Nephron progenitor cell (in vitro differentiated cells): Measurements from ENCODE around the gene SLPI.
A peak's percentile ranks its signal among the peaks of the same experiment; 100 is the strongest.

Experiments
- DNase-seq: peaks from one replicate; pipeline ENCODE4 v3.0.0; 2021
- H3K27ac Mint-ChIP-seq: 2 replicates; pipeline ENCODE4 v1.8.0; 2021; ENCODE audit warnings: mild to moderate bottlenecking, moderate library complexity, mixed read lengths
- H3K27me3 Mint-ChIP-seq: 2 replicates; pipeline ENCODE4 v1.8.0; 2021; ENCODE audit warnings: mild to moderate bottlenecking, low read depth, mixed read lengths; ENCODE audit not compliant: poor library complexity
- H3K36me3 Mint-ChIP-seq: 2 replicates; pipeline ENCODE4 v1.8.0; 2021; ENCODE audit warnings: low read depth, mixed read lengths
- H3K4me1 Mint-ChIP-seq: 2 replicates; pipeline ENCODE4 v1.8.0; 2021; ENCODE audit warnings: mixed read lengths
- H3K4me3 Mint-ChIP-seq: 2 replicates; pipeline ENCODE4 v1.8.0; 2021; ENCODE audit warnings: mild to moderate bottlenecking, moderate library complexity, mixed read lengths
- H3K9me3 Mint-ChIP-seq: 2 replicates; pipeline ENCODE4 v1.8.0; 2021; ENCODE audit warnings: mild to moderate bottlenecking, moderate library complexity, mixed read lengths
- TF ChIP-seq, protein P1 (sequence below): fragments of 200-600 bp; sonication (generic); IDR thresholded peaks from 2 replicates; pipeline ENCODE4 v1.5.0; 2021; ENCODE audit warnings: antibody characterized with exemption

SLPI gene

GRCh38 chr20:45291526-45291925 is 37.2 kb upstream of the SLPI start:
- no peak overlapping the region for H3K4me3 Mint-ChIP-seq
- no peaks in the 10 kb centered on the region for H3K36me3 Mint-ChIP-seq
- H3K4me1 Mint-ChIP-seq: peaks cover 21% of the 10 kb centered on the region
- peaks cover 51% of the 10 kb centered on the region for H3K27me3 Mint-ChIP-seq
- no peak for DNase-seq
- no peak overlapping the region for H3K27ac Mint-ChIP-seq
- H3K9me3 Mint-ChIP-seq: peaks cover 24% of the 10 kb centered on the region
- TF ChIP-seq, protein P1, sequence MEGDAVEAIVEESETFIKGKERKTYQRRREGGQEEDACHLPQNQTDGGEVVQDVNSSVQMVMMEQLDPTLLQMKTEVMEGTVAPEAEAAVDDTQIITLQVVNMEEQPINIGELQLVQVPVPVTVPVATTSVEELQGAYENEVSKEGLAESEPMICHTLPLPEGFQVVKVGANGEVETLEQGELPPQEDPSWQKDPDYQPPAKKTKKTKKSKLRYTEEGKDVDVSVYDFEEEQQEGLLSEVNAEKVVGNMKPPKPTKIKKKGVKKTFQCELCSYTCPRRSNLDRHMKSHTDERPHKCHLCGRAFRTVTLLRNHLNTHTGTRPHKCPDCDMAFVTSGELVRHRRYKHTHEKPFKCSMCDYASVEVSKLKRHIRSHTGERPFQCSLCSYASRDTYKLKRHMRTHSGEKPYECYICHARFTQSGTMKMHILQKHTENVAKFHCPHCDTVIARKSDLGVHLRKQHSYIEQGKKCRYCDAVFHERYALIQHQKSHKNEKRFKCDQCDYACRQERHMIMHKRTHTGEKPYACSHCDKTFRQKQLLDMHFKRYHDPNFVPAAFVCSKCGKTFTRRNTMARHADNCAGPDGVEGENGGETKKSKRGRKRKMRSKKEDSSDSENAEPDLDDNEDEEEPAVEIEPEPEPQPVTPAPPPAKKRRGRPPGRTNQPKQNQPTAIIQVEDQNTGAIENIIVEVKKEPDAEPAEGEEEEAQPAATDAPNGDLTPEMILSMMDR: no peak

DNA sequence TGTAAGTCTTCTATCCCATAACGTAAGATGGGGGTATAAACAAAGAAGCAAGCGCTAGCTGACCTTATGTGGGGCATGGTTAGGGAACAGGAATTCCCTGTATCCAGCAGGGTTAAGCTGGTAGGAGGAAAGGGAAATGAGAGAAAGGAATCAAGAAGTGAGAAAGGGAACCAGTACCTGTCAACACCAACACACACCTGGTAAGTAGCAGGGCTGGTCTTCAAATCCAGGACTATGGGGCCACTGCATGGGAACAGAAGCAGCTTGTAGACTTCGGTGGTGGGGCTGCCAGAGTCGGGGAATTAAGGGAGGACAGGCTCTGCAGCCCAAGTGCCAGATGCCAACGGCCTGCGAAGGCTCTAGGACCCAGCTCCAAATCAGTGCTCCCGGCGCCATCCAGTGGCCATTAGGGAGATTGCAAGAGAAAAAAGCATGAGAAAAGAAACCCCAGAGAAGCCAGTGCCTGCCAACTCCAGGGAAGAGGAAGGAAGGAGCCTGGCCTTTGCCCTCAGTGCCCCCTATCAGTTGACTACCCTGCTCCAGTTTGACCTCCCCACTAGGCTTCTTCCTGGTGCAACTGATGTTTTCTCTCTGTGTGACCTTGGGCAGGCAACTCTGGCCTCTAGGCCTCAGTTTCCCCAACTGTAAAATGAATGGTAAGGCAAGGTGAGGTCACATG is 36.5 kb upstream of the SLPI start:
- peaks cover 21% of the 10 kb centered on the region for H3K4me1 Mint-ChIP-seq
- TF ChIP-seq, protein P1: peak; percentile 83
- no peak overlapping the region for H3K4me3 Mint-ChIP-seq
- peaks cover 54% of the 10 kb centered on the region for H3K27me3 Mint-ChIP-seq
- H3K9me3 Mint-ChIP-seq: peaks cover 20% of the 10 kb centered on the region
- H3K36me3 Mint-ChIP-seq: no peaks in the 10 kb centered on the region
- DNase-seq: peak; percentile 84
- H3K27ac Mint-ChIP-seq: no peak overlapping the region

DNA sequence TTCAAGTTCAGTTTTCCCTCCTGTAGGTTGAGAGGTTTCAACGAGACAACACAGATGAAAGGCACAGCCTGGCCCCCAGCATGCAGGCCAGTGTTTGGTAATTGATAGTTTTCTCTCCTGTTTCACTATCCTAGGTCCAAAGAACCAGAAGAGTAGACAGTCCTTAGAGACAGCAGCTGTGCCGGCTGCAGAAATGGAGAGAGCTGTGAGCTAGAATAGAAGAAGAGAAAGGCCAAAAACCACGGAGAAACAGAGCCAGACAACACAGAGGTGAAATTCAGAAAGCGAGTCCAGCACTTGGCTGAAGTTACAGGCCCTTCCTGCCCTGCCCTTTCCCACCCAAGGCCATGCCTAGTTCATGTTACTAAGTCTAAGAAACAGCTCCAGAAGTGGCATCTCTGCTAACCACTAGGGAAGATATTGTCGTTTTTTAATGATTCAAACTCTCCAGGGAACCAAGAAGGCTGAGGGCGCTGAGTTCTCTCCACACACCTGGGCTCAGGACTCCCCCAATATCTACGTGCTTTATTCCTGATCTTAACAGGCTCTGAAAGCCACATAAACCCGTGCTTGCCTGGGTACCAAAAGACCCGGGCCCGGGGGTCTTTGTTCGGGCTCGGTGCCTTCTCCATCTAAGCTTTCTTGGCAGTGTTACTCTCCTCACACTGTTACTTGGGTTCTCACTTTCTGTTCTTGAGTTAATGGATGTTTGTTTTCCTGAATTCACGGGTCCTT is 35.7 kb upstream of the SLPI start:
- Mint-ChIP-seq H3K27ac (no peak overlapping the region), H3K4me1 (peaks cover 21% of the 10 kb centered on the region), H3K9me3 (peaks cover 13% of the 10 kb centered on the region), H3K36me3 (no peaks in the 10 kb centered on the region), H3K4me3 (no peak overlapping the region), H3K27me3 (peaks cover 55% of the 10 kb centered on the region)
- TF ChIP-seq, protein P1: no peak
- no peak for DNase-seq

DNA sequence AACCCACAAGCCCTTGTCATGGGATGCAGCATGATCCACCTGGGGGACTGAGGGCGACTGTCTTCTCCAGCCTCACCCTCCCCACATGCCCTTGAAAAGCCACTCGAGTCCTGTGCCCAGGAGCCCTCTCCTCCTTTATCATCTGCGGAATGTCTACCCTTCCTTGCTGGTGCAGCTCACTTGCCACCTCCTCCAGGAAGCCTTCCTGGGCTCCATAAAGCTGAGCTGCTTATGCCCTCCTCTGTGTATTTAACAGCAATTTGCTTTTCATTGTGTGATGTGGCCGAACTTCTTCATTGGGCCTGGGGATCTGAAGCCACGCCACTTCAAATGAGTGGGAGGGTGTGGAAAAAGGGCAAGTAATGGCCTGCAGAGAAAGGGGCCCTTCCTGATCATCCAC is 34.5 kb upstream of the SLPI start:
- Mint-ChIP-seq H3K27me3 (peaks cover 56% of the 10 kb centered on the region), H3K4me1 (peaks cover 21% of the 10 kb centered on the region), H3K27ac (no peak overlapping the region), H3K4me3 (no peak overlapping the region), H3K9me3 (peaks cover 2% of the 10 kb centered on the region), H3K36me3 (no peaks in the 10 kb centered on the region)
- TF ChIP-seq, protein P1: no peak
- DNase-seq: no peak

- H3K4me1 Mint-ChIP-seq: peaks cover 21% of the 10 kb centered on the region
- H3K27me3 Mint-ChIP-seq: peaks cover 57% of the 10 kb centered on the region
- TF ChIP-seq, protein P1: no peak
- H3K9me3 Mint-ChIP-seq: no peaks in the 10 kb centered on the region
- no peaks in the 10 kb centered on the region for H3K36me3 Mint-ChIP-seq
- H3K4me3 Mint-ChIP-seq: no peak overlapping the region
- no peak for DNase-seq
- no peak overlapping the region for H3K27ac Mint-ChIP-seq
Observed at GRCh38 chr20:45288376-45288775, 34.0 kb upstream of the SLPI start.
